Measurements from ENCODE around the gene PIEZO2.
"Not testable (repeated sequence)": the region's sequence is repeated elsewhere in the genome, so short reads cannot be mapped to it uniquely, and the experiment has no call there.

PIEZO2 gene

DNA sequence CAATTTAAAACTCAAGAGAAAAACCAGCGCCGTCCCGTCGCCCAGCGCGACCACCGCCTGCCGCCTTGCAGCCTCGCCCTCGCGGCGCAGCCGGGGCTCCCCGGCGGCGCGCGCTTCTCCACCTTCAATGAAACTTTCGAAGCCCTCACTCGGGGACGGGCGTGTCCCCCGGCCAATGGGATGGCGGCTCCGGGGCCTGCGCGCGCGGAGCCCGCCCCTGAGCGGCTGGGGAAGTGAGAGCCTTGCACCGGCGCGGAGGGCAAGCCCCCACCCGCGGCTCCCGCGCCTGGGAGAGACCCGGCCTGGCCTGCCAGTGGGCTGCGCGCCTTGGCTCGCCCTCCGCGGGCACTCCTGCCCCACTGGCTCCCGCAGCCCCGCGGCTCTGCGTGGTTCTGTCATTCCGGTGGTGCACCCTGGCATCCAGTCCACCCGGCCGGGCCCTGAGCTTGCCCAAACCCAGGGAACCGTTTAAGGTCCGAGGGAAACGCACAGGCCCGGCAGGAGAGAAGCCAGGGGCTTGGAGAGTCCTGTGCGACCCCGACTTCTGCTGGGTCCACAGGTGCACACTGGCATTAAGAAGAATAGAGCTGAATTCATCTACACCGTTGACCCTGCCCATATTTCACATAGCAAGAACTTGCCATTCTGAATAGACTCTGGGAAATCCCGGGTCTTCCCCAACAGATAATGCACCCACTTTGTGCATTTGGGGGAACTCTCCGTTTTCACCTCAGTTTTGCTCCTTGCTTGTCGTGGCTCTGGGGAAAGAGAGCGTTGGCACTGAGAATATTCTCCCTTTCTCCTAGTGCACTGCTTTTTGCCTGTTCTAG lies at the start of gene PIEZO2:
Gene PIEZO2 (minus strand): TSS at position 129 of the 830 bp plus-strand sequence. CDS start 981 bp downstream, outside the sequence.
- Histone ChIP-seq H3K4me2 (no peak within 1 kb of the TSS), H3K9me3 (replicated peaks in 1 of 11) (peaks cover 20 to 27% (median 23%) of the 10 kb centered on the region in 11 experiments), H3K27me3 (no peaks in the 10 kb centered on the region), H3K4me3 (no peak within 1 kb of the TSS), H3K4me1 (no peaks in the 10 kb centered on the region), H4K20me1 (no peaks in the 10 kb centered on the region; a peak in 1 of 22 replicates), H3K27ac (no peak within 1 kb of the TSS), H3K36me3 (no peaks in the 10 kb centered on the region), H3K9ac (no peak within 1 kb of the TSS)
- no peak for TF ChIP-seq Cebpa-rat (IDR thresholded peaks at IDR 0.05)

DNA sequence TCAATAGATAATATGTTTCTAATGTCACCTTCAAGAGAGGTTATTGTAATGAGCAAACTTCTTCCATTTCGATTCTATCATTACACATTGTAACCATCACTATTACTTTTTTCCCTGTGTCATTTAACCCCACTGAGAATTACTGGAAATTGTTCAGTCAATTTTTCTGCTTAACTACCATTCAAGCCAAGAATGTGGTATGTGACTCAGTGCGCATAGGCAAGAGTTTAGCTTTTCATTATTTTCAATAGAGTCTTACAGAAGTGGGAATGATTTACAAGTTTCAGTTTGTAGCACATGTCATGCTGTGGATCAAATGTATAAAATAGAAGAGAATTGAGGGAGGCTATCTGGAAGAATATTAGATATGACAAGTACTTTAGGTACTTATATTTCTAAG lies 34.3 kb upstream of the PIEZO2 start:
- no peak overlapping the region for H3K9ac ChIP-seq
- no peaks in the 10 kb centered on the region for H3K9me3 ChIP-seq (replicated peaks in 1 of 11)
- peaks cover 9 to 18% (median 12%) of the 10 kb centered on the region in 10 experiments; a peak in 18 of 20 replicates for H3K4me1 ChIP-seq
- no peak overlapping the region for H3K4me2 ChIP-seq
- no peaks in the 10 kb centered on the region for H4K20me1 ChIP-seq
- TF ChIP-seq Cebpa-rat (IDR thresholded peaks at IDR 0.05), result no peak
- no peaks in the 10 kb centered on the region for H3K36me3 ChIP-seq
- H3K4me3 ChIP-seq, result no peak overlapping the region
- H3K27me3 ChIP-seq, result no peaks in the 10 kb centered on the region
- H3K27ac ChIP-seq, result no peak overlapping the region

DNA sequence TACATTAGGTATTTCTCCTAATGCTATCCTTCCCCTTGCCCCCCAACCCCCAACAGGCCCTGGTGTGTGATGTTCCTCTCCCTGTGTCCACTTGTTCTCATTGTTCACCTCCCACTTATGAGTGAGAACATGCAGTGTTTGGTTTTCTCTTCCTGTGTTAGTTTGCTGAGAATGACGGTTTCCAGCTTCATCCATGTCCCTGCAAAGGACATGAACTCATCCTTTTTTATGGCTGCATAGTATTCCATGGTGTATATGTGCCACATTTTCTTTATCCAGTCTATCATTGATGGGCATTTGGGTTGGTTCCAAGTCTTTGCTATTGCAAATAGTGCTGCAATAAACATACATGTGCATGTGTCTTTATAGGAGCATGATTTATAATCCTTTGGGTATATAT lies 32.3 kb upstream of the PIEZO2 start:
- H3K9ac ChIP-seq; H4K20me1 ChIP-seq; H3K36me3 ChIP-seq; H3K27ac ChIP-seq; H3K4me3 ChIP-seq; H3K9me3 ChIP-seq (replicated peaks in 1 of 11); H3K4me2 ChIP-seq; H3K27me3 ChIP-seq: not testable (repeated sequence)
- H3K4me1 ChIP-seq, result peaks cover 13 to 36% (median 29%) of the 10 kb centered on the region in 10 experiments; a peak in 18 of 20 replicates

DNA sequence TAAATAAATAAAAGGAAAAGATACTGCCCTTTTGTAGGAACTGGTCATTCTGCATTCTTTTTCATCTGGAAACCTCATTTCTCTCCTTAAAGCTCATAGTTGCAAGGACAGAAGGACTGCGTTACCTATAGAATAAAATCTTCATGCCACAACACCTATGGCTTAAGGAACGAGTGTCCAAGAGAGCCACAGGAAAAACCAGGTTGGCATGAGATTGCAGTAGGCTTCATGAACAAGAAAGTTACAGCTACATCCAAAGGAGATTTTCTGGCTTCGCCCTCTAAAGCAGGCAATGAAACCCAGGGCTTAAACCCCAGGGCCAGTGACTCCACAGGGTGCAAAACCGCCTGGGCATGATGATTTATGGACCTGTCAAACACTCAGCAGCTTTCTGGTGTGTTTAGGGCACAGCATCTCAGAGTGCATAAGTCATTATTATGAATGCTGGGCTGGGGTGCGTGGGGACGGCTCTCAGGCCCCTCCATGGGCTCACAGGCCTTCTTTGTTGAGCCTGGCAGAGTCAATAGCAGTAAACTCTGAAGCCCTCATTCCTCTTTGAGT lies 30.7 kb upstream of the PIEZO2 start:
- H3K4me3 ChIP-seq, result no peak overlapping the region
- H4K20me1 ChIP-seq, result no peaks in the 10 kb centered on the region
- 0 out of 22 replicates have a peak overlapping the region, but pooled peaks of 1 of the 11 experiments have one; percentile 15 for H3K9ac ChIP-seq
- H3K27ac ChIP-seq, result peak overlapping the region in 7 of 11 experiments; percentile 44 to 83 (median 74); a peak in 13 of 22 replicates
- H3K9me3 ChIP-seq (replicated peaks in 1 of 11), result no peaks in the 10 kb centered on the region
- peaks cover 13 to 40% (median 30%) of the 10 kb centered on the region in 10 experiments; a peak in 18 of 20 replicates for H3K4me1 ChIP-seq
- H3K4me2 ChIP-seq, result peak overlapping the region in 6 of 11 experiments; percentile 32 to 72 (median 57); a peak in 13 of 22 replicates
- TF ChIP-seq Cebpa-rat (IDR thresholded peaks at IDR 0.05), result no peak
- no peaks in the 10 kb centered on the region for H3K27me3 ChIP-seq
- no peaks in the 10 kb centered on the region for H3K36me3 ChIP-seq

DNA sequence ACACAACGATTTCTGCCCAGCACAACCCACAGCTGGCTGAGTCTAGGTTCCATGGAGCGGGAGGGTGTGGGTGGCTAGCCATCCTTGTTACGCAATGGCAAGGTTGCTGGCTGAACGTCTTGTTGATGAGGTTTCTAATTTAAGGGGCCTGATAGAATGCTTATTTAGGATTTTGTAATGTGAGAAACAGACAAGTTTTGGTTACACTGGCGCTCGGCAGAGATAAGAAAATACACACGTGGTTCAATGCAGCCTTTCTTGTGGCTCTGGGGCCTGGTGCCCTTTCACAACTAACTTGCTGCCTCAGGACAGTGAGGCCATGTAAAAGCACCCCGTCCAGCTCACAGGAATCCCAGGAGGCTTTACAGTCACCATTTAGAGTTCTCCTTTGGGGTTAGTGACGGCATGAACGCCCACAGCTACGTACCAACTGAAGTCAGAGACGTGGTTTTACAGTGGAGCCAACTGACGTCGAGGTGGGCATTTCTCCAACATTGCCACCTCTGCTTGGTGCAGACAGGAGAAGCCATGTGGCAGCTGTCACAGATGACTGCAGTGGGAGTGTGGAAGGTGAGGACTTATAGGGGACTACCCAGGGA lies 29.7 kb upstream of the PIEZO2 start:
- TF ChIP-seq Cebpa-rat (IDR thresholded peaks at IDR 0.05), result peak in 10 of 11 experiments; percentile 49 to 93 (median 84); a peak in 18 of 22 replicates
- Histone ChIP-seq H3K36me3 (no peaks in the 10 kb centered on the region), H3K27ac (peak overlapping the region in 10 of 11 experiments; percentile 37 to 83 (median 64); a peak in 18 of 22 replicates), H3K4me2 (peak overlapping the region; percentile 3 to 72 (median 52)), H4K20me1 (no peaks in the 10 kb centered on the region), H3K4me3 (0 out of 20 replicates have a peak overlapping the region, but pooled peaks of 1 of the 10 experiments have one; percentile 4), H3K27me3 (no peaks in the 10 kb centered on the region), H3K9ac (peak overlapping the region in 6 of 11 experiments; percentile 15 to 69 (median 42); a peak in 10 of 22 replicates), H3K9me3 (replicated peaks in 1 of 11) (no peaks in the 10 kb centered on the region), H3K4me1 (peaks cover 13 to 40% (median 30%) of the 10 kb centered on the region in 10 experiments; a peak in 18 of 20 replicates)

DNA sequence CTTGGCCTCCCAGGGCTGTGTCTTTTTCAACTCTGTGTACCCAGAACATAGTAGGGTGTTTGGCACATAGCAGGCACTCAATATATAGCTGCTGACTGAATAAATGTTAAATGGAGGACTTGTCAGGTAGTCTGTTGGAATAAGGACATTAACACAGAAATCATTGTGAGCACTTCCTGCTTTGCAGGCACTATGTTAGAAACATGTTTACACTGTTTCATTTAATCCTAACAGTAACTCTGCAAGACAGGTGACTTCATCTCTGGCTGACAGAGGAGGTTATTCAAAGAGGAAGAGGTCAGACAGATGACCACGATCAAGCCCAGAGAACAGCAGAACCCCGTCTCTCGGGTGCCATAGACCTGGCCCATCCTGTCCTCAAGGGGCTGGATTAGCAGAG lies 28.0 kb upstream of the PIEZO2 start:
- H3K27ac ChIP-seq, result peak overlapping the region in 7 of 11 experiments; percentile 6 to 83 (median 67); a peak in 11 of 22 replicates
- no peaks in the 10 kb centered on the region for H4K20me1 ChIP-seq
- H3K27me3 ChIP-seq, result no peaks in the 10 kb centered on the region
- peaks cover 13 to 40% (median 30%) of the 10 kb centered on the region in 10 experiments; a peak in 19 of 20 replicates for H3K4me1 ChIP-seq
- H3K36me3 ChIP-seq, result no peaks in the 10 kb centered on the region
- H3K9me3 ChIP-seq (replicated peaks in 1 of 11), result no peaks in the 10 kb centered on the region
- 0 out of 22 replicates have a peak overlapping the region, but pooled peaks of 1 of the 11 experiments have one; percentile 10 for H3K9ac ChIP-seq
- H3K4me2 ChIP-seq, result peak overlapping the region in 7 of 11 experiments; percentile 0 to 33 (median 17); a peak in 5 of 22 replicates
- no peak overlapping the region for H3K4me3 ChIP-seq
- TF ChIP-seq Cebpa-rat (IDR thresholded peaks at IDR 0.05), result no peak

DNA sequence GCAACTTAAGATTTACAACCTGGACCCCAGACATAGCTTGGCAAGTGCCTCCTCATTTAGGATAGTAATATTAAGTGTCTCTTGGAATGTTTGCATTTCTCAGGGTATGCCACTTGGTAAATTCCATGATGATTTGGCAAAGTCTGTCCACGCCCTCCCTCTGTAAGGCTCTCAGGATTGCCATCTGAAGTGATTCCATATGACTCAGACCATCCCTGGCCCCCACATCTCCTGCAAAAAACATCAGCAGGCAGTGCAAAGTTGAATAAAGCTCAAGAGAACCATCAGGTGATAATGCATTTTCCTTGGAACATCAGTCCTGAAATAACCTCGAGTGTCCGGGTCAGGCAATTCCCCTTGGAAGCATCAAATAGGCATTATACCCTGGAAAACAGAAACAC lies 27.1 kb upstream of the PIEZO2 start:
- TF ChIP-seq Cebpa-rat (IDR thresholded peaks at IDR 0.05), result no peak
- no peaks in the 10 kb centered on the region for H3K9me3 ChIP-seq (replicated peaks in 1 of 11)
- no peak overlapping the region for H3K9ac ChIP-seq
- 0 out of 22 replicates have a peak overlapping the region, but pooled peaks of 1 of the 11 experiments have one; percentile 22 for H3K27ac ChIP-seq
- H3K4me3 ChIP-seq, result no peak overlapping the region
- peaks cover 13 to 40% (median 30%) of the 10 kb centered on the region in 10 experiments; a peak in 19 of 20 replicates for H3K4me1 ChIP-seq
- no peaks in the 10 kb centered on the region for H3K27me3 ChIP-seq
- no peaks in the 10 kb centered on the region for H3K36me3 ChIP-seq
- H3K4me2 ChIP-seq, result peak overlapping the region in 5 of 11 experiments; percentile 12 to 34 (median 21); a peak in 6 of 22 replicates
- H4K20me1 ChIP-seq, result no peaks in the 10 kb centered on the region

DNA sequence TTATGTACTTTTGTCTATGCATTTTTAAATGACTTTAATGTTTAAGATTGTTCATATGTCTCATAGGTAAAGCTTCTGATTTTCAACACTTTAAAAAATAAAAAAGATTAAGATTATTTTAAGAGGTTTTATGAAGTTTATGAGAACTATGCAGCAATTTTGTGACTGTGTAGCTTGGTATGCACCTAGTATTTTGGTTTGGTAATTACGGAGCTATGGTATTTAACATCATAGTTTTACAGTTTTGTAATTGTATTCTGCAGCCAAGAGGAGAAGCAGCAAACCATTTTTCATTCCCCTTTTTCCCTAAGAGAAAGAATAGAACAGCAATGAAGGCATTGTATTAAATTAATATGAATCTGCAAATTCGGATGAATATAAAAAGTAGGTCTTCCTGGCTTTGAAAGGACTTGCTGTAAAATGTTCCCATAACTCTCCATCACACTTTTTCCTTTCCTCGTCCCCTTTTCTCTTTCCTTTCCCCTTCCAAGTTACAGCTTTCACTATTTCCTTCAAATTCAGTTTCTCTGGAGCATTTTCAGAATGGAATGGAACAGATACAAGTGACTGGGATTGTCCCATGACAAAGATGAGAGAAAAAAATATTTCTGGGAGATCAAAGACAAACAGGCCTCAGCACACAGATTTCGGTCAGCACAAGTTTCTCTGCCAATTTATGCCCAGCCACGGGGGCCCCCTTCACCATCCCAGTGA lies 26.1 kb upstream of the PIEZO2 start:
- Histone ChIP-seq H3K9me3 (replicated peaks in 1 of 11) (no peaks in the 10 kb centered on the region), H3K4me3 (no peak overlapping the region), H3K4me2 (no peak overlapping the region), H4K20me1 (no peaks in the 10 kb centered on the region), H3K27me3 (no peaks in the 10 kb centered on the region), H3K27ac (peak overlapping the region in 1 of 11 experiments; percentile 21; a peak in 1 of 22 replicates), H3K9ac (no peak overlapping the region), H3K36me3 (no peaks in the 10 kb centered on the region), H3K4me1 (peaks cover 13 to 40% (median 30%) of the 10 kb centered on the region in 10 experiments; a peak in 19 of 20 replicates)
- TF ChIP-seq Cebpa-rat (IDR thresholded peaks at IDR 0.05), result no peak

DNA sequence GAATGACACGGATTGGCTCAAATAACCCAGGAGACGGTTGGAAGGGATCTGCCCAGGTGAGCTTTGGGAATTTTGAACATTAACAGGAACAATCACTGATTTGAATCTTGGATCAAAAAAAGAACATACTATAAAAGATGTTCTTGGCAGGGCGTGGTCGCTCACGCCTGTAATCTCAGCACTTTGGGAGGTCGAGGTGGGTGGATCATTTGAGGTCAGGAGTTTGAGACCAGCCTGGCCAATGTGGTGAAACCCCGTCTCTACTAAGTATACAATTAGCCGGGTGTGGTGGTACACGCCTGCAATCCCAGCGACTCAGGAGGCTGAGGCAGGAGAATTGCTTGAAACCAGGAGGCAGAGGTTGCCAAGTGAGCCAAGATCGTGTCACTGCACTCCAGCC lies 24.8 kb upstream of the PIEZO2 start:
- H4K20me1 ChIP-seq; H3K27ac ChIP-seq; H3K9me3 ChIP-seq (replicated peaks in 1 of 11); H3K36me3 ChIP-seq; H3K9ac ChIP-seq; H3K27me3 ChIP-seq; H3K4me3 ChIP-seq; H3K4me2 ChIP-seq: not testable (repeated sequence)
- peaks cover 9 to 29% (median 24%) of the 10 kb centered on the region in 10 experiments; a peak in 19 of 20 replicates for H3K4me1 ChIP-seq
